Hepatocyte (in vitro differentiated cells): Measurements from ENCODE around the gene COL4A2. TPM values are rescaled to one million over a fixed set of nuclear protein-coding genes. Genes with fewer than 3 reads are reported as not detected.

ENCODE experiments used
- DNase-seq: peaks from one replicate; pipeline ENCODE4 v3.0.0-alpha.2; 2016; ENCODE audit warnings: low spot score
- H2AFZ ChIP-seq: fragments of 200-600 bp; sonication (generic); 2 replicates; pipeline ENCODE4 v1.6.0; 2016; ENCODE audit warnings: antibody characterized with exemption, mild to moderate bottlenecking
- H3K27ac ChIP-seq: fragments of 200-600 bp; sonication (generic); 2 replicates; pipeline ENCODE4 v1.5.1; 2016; ENCODE audit warnings: mild to moderate bottlenecking
- H3K27me3 ChIP-seq: fragments of 200-600 bp; sonication (generic); 2 replicates; pipeline ENCODE4 v1.6.1; 2016
- H3K36me3 ChIP-seq: fragments of 200-600 bp; sonication (generic); replicated peaks from 2 replicates; pipeline ENCODE4 v1.5.1; 2016; ENCODE audit warnings: low read depth; ENCODE audit not compliant: insufficient read depth
- H3K4me1 ChIP-seq: fragments of 200-600 bp; sonication (generic); 2 replicates; pipeline ENCODE4 v1.5.1; 2016; ENCODE audit warnings: mild to moderate bottlenecking, moderate library complexity; ENCODE audit not compliant: insufficient read depth
- H3K4me2 ChIP-seq: fragments of 200-600 bp; sonication (generic); 2 replicates; pipeline ENCODE4 v1.6.0; 2016
- H3K4me3 ChIP-seq: fragments of 200-600 bp; sonication (generic); 2 replicates; pipeline ENCODE4 v1.5.1; 2016; ENCODE audit warnings: mild to moderate bottlenecking
- H3K79me2 ChIP-seq: fragments of 200-600 bp; sonication (generic); 2 replicates; pipeline ENCODE4 v1.6.0; 2017; ENCODE audit warnings: mild to moderate bottlenecking
- H3K9me2 ChIP-seq: fragments of 200-600 bp; sonication (generic); replicated peaks from 2 replicates; pipeline ENCODE4 v1.6.0; 2017; ENCODE audit warnings: mild to moderate bottlenecking; ENCODE audit not compliant: insufficient read depth
- H3K9me3 ChIP-seq: fragments of 200-600 bp; sonication (generic); 2 replicates; pipeline ENCODE4 v1.5.1; 2016; ENCODE audit warnings: low read depth, mild to moderate bottlenecking
- H4K20me1 ChIP-seq: fragments of 200-600 bp; sonication (generic); 2 replicates; pipeline ENCODE4 v1.6.0; 2016; ENCODE audit warnings: mild to moderate bottlenecking; ENCODE audit not compliant: insufficient read depth, poor library complexity, severe bottlenecking
- EZH2 ChIP-seq: fragments of 200-600 bp; sonication (generic); IDR thresholded peaks from 2 replicates; pipeline ENCODE4 v1.6.1; 2016; ENCODE audit warnings: antibody characterized with exemption, mild to moderate bottlenecking, borderline replicate concordance
- EZH2phosphoT487 ChIP-seq: fragments of 200-600 bp; sonication (generic); IDR thresholded peaks from one replicate; pipeline ENCODE4 v1.6.1; 2018; ENCODE audit warnings: antibody characterized with exemption, mild to moderate bottlenecking, low read depth, moderate library complexity; ENCODE audit not compliant: unreplicated experiment, severe bottlenecking
- whole genome bisulfite sequencing: methylation state at CpG from one replicate; pipeline ENCODE4 v1.1.6; 2016; ENCODE audit warnings: low lambda C conversion rate; ENCODE audit errors: missing lambda C conversion rate; 5-methylcytosine and 5-hydroxymethylcytosine counted together
- polyA plus RNA-seq: library from polyadenylated mRNA; unstranded; fragments of >200 nt; fragmentation: Nextera tagmentation; extraction: Ambion mirVana; gene quantifications from 2 replicates; pipeline ENCODE4 v1.2.1, GENCODE V29; 2016
- total RNA-seq: library from RNA; depleted of rRNA; stranded (reverse); fragments of >200 nt; gene quantifications from 2 replicates; pipeline ENCODE4 v1.2.3, GENCODE V29; 2014
- TF ChIP-seq, protein P1 (sequence below): fragments of 200-600 bp; sonication (generic); IDR thresholded peaks from 2 replicates; pipeline ENCODE4 v1.5.1; 2016; ENCODE audit warnings: antibody characterized with exemption, mild to moderate bottlenecking; ENCODE audit not compliant: poor library complexity

The COL4A2 gene
- total and polyA plus RNA-seq, 2 experiments from 2014 or later, result 171 to 221 TPM

DNA sequence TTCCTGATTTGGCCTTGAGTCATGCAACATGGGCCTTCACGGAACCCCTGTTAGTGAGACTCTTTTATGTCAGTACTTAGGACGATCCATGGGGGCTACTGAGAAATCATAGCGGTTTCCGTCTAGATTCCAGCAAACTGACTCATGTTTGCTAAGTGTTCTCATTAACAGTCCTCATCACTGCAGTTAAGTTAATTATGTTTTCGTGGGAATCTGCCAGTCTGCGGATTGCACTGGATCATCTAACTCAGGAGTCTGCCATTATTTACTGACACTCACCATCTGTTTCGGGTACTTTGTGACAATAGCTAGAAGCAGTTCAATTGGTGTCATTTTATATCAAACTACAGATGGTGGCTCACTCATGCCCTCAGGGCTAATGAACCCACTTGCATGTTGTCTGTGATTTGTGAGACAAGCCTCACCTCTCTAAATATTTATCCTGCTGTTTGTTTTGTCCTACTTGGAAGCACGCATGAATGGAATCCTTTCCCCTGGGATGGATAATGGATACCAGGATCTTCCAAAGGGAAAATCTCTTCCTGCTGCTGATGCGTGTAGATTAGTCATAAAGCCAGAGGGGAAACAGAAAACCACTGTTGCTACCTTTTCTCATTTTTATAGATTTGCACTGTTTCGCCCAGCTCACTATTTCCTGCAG lies 192.7 kb downstream of the COL4A2 start:
- Histone ChIP-seq H3K4me3 (no peak overlapping the region), H2AFZ (no peak overlapping the region), H3K4me2 (no peak overlapping the region), H3K27ac (no peak overlapping the region), H3K4me1 (no peaks in the 10 kb centered on the region), H3K36me3 (no peaks in the 10 kb centered on the region), H4K20me1 (no peaks in the 10 kb centered on the region), H3K9me3 (no peaks in the 10 kb centered on the region), H3K9me2 (no peaks in the 10 kb centered on the region), H3K79me2 (no peaks in the 10 kb centered on the region), H3K27me3 (no peaks in the 10 kb centered on the region)
- WGBS, result 72% methylated on average over 10 of the region's 10 CpGs
- no peak for DNase-seq
- TF ChIP-seq, protein P1, sequence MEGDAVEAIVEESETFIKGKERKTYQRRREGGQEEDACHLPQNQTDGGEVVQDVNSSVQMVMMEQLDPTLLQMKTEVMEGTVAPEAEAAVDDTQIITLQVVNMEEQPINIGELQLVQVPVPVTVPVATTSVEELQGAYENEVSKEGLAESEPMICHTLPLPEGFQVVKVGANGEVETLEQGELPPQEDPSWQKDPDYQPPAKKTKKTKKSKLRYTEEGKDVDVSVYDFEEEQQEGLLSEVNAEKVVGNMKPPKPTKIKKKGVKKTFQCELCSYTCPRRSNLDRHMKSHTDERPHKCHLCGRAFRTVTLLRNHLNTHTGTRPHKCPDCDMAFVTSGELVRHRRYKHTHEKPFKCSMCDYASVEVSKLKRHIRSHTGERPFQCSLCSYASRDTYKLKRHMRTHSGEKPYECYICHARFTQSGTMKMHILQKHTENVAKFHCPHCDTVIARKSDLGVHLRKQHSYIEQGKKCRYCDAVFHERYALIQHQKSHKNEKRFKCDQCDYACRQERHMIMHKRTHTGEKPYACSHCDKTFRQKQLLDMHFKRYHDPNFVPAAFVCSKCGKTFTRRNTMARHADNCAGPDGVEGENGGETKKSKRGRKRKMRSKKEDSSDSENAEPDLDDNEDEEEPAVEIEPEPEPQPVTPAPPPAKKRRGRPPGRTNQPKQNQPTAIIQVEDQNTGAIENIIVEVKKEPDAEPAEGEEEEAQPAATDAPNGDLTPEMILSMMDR, result no peak
- TF ChIP-seq EZH2 (no peak), EZH2phosphoT487 (no peak)

DNA sequence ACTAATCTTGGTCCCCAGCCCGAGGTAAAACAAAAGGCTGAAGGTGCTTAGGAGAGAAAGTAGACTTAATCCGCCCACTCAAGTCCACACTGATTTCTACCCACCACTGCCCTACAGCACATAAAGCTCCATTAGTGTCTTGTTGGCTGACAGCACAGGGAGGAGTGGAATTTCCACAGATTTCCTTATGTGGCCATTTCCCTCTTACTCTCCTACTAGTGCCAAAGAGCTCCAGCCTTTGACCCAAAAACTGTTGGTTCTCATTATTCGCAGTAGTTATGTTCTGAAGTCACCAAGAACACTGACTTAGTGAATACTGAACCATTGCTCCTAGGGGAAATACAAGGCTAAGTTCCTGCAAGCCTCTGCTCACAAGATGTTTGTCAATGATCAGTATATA lies 193.3 kb downstream of the COL4A2 start:
- Histone ChIP-seq H3K27ac (no peak overlapping the region), H2AFZ (no peak overlapping the region), H3K4me1 (no peaks in the 10 kb centered on the region), H3K36me3 (no peaks in the 10 kb centered on the region), H3K27me3 (no peaks in the 10 kb centered on the region), H4K20me1 (no peaks in the 10 kb centered on the region), H3K79me2 (no peaks in the 10 kb centered on the region), H3K4me3 (no peak overlapping the region), H3K4me2 (no peak overlapping the region), H3K9me3 (no peaks in the 10 kb centered on the region), H3K9me2 (no peaks in the 10 kb centered on the region)
- TF ChIP-seq, protein P1, result no peak
- no peak for TF ChIP-seq EZH2phosphoT487
- no peak for TF ChIP-seq EZH2
- 98% methylated on average over 3 of the region's 3 CpGs for WGBS
- no peak for DNase-seq

DNA sequence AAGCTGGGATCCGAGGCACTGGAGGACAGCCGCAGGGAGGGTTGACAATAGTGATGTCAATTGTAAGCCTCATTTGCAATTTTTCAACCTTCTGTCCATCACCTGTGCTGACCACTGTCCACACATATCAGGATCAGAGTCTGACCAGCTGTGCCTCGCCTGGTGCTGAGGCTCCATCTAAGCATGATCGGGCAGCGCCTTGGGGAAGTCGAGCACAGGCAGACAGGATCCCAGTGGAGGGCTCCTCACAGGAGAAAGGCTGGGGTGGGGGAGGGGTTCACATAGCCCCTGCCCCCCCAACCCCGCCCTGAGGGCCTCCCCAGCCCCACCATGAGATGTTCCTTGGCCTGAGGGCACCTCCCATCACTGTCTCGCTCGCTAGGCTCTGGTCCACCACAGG lies 194.1 kb downstream of the COL4A2 start:
- H3K9me2 ChIP-seq, result no peaks in the 10 kb centered on the region
- H3K36me3 ChIP-seq, result no peaks in the 10 kb centered on the region
- WGBS, result 96% methylated on average over 9 of the region's 9 CpGs
- H3K27me3 ChIP-seq, result no peaks in the 10 kb centered on the region
- H3K4me2 ChIP-seq, result no peak overlapping the region
- no peaks in the 10 kb centered on the region for H3K9me3 ChIP-seq
- DNase-seq, result no peak
- no peak overlapping the region for H3K27ac ChIP-seq
- peaks cover 1% of the 10 kb centered on the region for H3K4me1 ChIP-seq
- TF ChIP-seq EZH2phosphoT487 (no peak), EZH2 (no peak)
- TF ChIP-seq, protein P1, result no peak
- no peak overlapping the region for H2AFZ ChIP-seq
- H3K79me2 ChIP-seq, result no peaks in the 10 kb centered on the region
- H4K20me1 ChIP-seq, result no peaks in the 10 kb centered on the region
- no peak overlapping the region for H3K4me3 ChIP-seq
